ENCODE results near the gene IL34. TPM values are rescaled to one million over a fixed set of nuclear protein-coding genes. Genes with fewer than 3 reads are reported as not detected.
A peak's percentile ranks its signal among the peaks of the same experiment; 100 is the strongest.

Gene IL34
- total RNA-seq (2016; rRNA removed; fragmentation: Illumina TruSeq; extraction: Trizol) (1.2 and 1.4 TPM in 2 replicates), polyA plus RNA-seq (2011; rRNA removed) (1.3 and 1.6 TPM in 2 replicates), polyA minus RNA-seq (2011; rRNA and poly(A)+ RNA removed; ENCODE audit: low replicate concordance) (1.0 TPM in 1 of 2 replicates, not detected in the other), Bru-seq, nascent RNA (percentile 24 among the genes with signal in this experiment), BruChase-seq, experiment 1, labeled RNA remaining after a 6-hour chase (percentile 30 among the genes with signal in this experiment), BruChase-seq, experiment 2, labeled RNA remaining after a 2-hour chase (percentile 34 among the genes with signal in this experiment)
- total RNA-seq (2016; cell fraction: cytosol; rRNA removed; fragmentation: Illumina TruSeq; extraction: Trizol; ENCODE audit: low read depth) = 1.0 and 1.6 TPM in 2 replicates
- 1.2 and 1.3 TPM in 2 replicates for total RNA-seq (2016; cell fraction: insoluble cytoplasmic fraction; rRNA removed; fragmentation: Illumina TruSeq; extraction: Trizol)
- 1.8 and 2.4 TPM in 2 replicates for total RNA-seq (2016; cell fraction: membrane; rRNA removed; fragmentation: Illumina TruSeq; extraction: Trizol)
- total RNA-seq (2016; cell fraction: nucleus; rRNA removed; fragmentation: Illumina TruSeq; extraction: Trizol) = 0.31 and 0.40 TPM in 2 replicates
- 1.1 and 2.2 TPM in 2 replicates for polyA plus RNA-seq (2011; cell fraction: cytosol; rRNA removed)
- polyA plus RNA-seq (2011; cell fraction: nucleus; rRNA removed) = 0.83 and 1.9 TPM in 2 replicates
- polyA plus RNA-seq (2012) = 0.83 TPM in 2 replicates
- 1.3 and 2.1 TPM in 2 replicates for polyA plus RNA-seq (2016; cell fraction: cytosol; fragmentation: Illumina TruSeq; extraction: Trizol; ENCODE audit: low read depth)
- polyA plus RNA-seq (2016; cell fraction: insoluble cytoplasmic fraction; fragmentation: Illumina TruSeq; extraction: Trizol; ENCODE audit: low read depth) = 0.84 and 0.90 TPM in 2 replicates
- polyA plus RNA-seq (2016; cell fraction: membrane; fragmentation: Illumina TruSeq; extraction: Trizol; ENCODE audit: low read depth) = 1.2 and 1.6 TPM in 2 replicates
- polyA plus RNA-seq (2016; cell fraction: nucleus; fragmentation: Illumina TruSeq; extraction: Trizol; ENCODE audit: insufficient read depth, low read depth) = 0.96 and 1.1 TPM in 2 replicates
- polyA minus RNA-seq (2011; cell fraction: cytosol; rRNA and poly(A)+ RNA removed) = 0.35 TPM in 1 of 2 replicates, not detected in the other
- 0.50 and 1.5 TPM in 2 replicates for polyA minus RNA-seq (2011; cell fraction: nucleus; rRNA and poly(A)+ RNA removed)
- long read RNA-seq, experiment 1, partial matches to known transcripts = 6 of 6 reads
- long read RNA-seq, experiment 1, other reads (novel, unspliced or antisense) = 0 of 6 reads
- long read RNA-seq, experiment 2, partial matches to known transcripts = 5 of 5 reads
- long read RNA-seq, experiment 2, other reads (novel, unspliced or antisense) = 0 of 5 reads

DNA sequence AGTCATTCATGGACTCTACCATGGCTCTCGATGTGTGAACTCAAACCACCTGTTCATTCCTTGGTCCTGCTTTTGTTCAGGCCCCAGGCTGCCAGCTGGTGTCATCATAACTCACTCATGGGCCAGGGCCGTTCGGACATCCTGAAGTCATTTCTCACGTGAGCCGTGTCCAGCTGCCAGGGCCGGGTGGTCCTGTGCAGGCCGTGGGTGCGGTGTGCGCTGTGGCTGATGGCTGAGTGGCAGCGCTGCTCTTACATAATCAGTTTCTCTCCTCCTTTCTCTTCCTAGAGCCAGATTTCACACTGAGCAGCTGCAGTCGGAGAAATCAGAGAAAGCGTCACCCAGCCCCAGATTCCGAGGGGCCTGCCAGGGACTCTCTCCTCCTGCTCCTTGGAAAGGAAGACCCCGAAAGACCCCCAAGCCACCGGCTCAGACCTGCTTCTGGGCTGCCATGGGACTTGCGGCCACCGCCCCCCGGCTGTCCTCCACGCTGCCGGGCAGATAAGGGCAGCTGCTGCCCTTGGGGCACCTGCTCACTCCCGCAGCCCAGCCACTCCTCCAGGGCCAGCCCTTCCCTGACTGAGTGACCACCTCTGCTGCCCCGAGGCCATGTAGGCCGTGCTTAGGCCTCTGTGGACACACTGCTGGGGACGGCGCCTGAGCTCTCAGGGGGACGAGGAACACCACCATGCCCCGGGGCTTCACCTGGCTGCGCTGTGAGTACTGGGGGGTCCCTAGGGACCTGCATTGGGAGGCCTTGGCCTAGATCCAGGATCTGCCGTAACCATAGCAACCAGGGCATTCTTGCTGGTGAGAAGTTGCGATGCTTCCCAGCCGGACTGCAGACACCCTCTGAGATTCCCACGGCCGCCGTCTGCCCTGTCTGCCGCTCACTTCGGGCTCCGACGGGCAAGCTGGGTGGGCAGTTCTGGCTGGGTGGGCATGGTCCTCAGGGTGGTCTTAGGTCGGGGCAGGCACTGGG, at the start of gene IL34:
IL34 (plus strand) TSS at position 300 of the 982 bp plus-strand sequence; CDS start at position 689, 389 bp downstream.
- H3K27ac ChIP-seq (ENCODE audit: extremely low read length, insufficient read depth, low read length) = no peak within 1 kb of the TSS
- POLR2A ChIA-PET = no interaction called here
- in situ Hi-C loops (cut with HindIII; ENCODE audit: extremely low pct_ligation_motif_present, low pct_unique_long_range_greater_than_20kb) = no loop called here
- no peaks in the 10 kb centered on the region for H4K20me1 ChIP-seq (ENCODE audit: insufficient read depth, low read length)
- peak within 1 kb of the TSS in 1 of 3 experiments; percentile 52; a peak in 1 of 6 replicates for H3K4me3 ChIP-seq (replicated peaks in 1 of 3; ENCODE audit: insufficient read depth in 1 of 3, low read depth in 2 of 3, low read length in 3 of 3)
- TF ChIP-seq, protein P1, sequence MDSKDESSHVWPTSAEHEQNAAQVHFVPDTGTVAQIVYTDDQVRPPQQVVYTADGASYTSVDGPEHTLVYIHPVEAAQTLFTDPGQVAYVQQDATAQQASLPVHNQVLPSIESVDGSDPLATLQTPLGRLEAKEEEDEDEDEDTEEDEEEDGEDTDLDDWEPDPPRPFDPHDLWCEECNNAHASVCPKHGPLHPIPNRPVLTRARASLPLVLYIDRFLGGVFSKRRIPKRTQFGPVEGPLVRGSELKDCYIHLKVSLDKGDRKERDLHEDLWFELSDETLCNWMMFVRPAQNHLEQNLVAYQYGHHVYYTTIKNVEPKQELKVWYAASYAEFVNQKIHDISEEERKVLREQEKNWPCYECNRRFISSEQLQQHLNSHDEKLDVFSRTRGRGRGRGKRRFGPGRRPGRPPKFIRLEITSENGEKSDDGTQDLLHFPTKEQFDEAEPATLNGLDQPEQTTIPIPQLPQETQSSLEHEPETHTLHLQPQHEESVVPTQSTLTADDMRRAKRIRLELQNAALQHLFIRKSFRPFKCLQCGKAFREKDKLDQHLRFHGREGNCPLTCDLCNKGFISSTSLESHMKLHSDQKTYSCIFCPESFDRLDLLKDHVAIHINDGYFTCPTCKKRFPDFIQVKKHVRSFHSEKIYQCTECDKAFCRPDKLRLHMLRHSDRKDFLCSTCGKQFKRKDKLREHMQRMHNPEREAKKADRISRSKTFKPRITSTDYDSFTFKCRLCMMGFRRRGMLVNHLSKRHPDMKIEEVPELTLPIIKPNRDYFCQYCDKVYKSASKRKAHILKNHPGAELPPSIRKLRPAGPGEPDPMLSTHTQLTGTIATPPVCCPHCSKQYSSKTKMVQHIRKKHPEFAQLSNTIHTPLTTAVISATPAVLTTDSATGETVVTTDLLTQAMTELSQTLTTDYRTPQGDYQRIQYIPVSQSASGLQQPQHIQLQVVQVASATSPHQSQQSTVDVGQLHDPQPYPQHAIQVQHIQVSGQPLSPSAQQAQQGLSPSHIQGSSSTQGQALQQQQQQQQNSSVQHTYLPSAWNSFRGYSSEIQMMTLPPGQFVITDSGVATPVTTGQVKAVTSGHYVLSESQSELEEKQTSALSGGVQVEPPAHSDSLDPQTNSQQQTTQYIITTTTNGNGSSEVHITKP (CRISPR knock-in tag; IDR thresholded peaks at IDR 0.05; ENCODE audit: low read depth) = 0 out of 2 replicates have a peak, but pooled peaks have one; percentile 28
- TF ChIP-seq MTA1 (CRISPR knock-in tag; IDR thresholded peaks at IDR 0.05; ENCODE audit: borderline replicate concordance) = peak; percentile 20; the same call in 1 of the 2 replicates
- peak; percentile 16; the same call in 1 of the 2 replicates for TF ChIP-seq SALL1 (CRISPR knock-in tag; IDR thresholded peaks at IDR 0.05)
- TF ChIP-seq BHLHE40 (IDR thresholded peaks at IDR 0.05; ENCODE audit: low read length) = 0 out of 2 replicates have a peak, but pooled peaks have one; percentile 23
- TF ChIP-seq ZFY (CRISPR knock-in tag; IDR thresholded peaks at IDR 0.05) = peak; percentile 11; the same call in 1 of the 2 replicates
- TF ChIP-seq MEF2D (CRISPR knock-in tag; IDR thresholded peaks at IDR 0.05) = no peak
- 0 out of 2 replicates have a peak, but pooled peaks have one; percentile 22 for TF ChIP-seq FOSL2 (CRISPR knock-in tag; IDR thresholded peaks at IDR 0.05)
- peak; percentile 58; the same call in 1 of the 2 replicates for TF ChIP-seq RFX1 (IDR thresholded peaks at IDR 0.05)
- no peak for TF ChIP-seq ZNF577 (CRISPR knock-in tag; IDR thresholded peaks at IDR 0.05; ENCODE audit: borderline replicate concordance, low read depth)
- TF ChIP-seq ZNF296 (CRISPR knock-in tag; conservative IDR thresholded peaks at IDR 0.05) = no peak
- TF ChIP-seq CEBPB (IDR thresholded peaks at IDR 0.05; ENCODE audit: borderline replicate concordance, low read depth, low read length) = 0 out of 2 replicates have a peak, but pooled peaks have one; percentile 3
- TF ChIP-seq ETV5 (CRISPR knock-in tag; IDR thresholded peaks at IDR 0.05; ENCODE audit: borderline replicate concordance) = peak; percentile 8; the same call in 1 of the 2 replicates
- H3K9me3 ChIP-seq (ENCODE audit: low read length) = no peaks in the 10 kb centered on the region
- no peak within 1 kb of the TSS for H3K9ac ChIP-seq (ENCODE audit: insufficient read depth, low read depth, low read length)
- CTCF ChIA-PET (ENCODE audit: low intra/inter-chr PET ratio, low total read pairs) = no interaction called here
- intact Hi-C loops (cut with micrococcal nuclease; ENCODE audit: unreplicated experiment) = loop anchor here (5.0 kb wide), 1 partner anchor 69 kb away; no protein-coding TSS in a partner anchor
- H2AFZ ChIP-seq (ENCODE audit: low read length) = no peak within 1 kb of the TSS
- H3K79me2 ChIP-seq (ENCODE audit: insufficient read depth, low read length) = no peaks in the 10 kb centered on the region
- FAIRE-seq (no peak), ATAC-seq (peak; percentile 40), DNase-seq (ENCODE audit: low spot score) (no peak)
- WGBS (ENCODE audit: low lambda C conversion rate) = 41% methylated on average over 30 of the region's 39 CpGs
- H3K27me3 ChIP-seq (ENCODE audit: control insufficient read depth in 1 of 2, insufficient read depth in 2 of 2, low read length in 2 of 2) = peaks cover 10 to 58% of the 10 kb centered on the region in 2 experiments; a peak in 4 of 5 replicates
- H3K4me1 ChIP-seq (ENCODE audit: insufficient read depth, low read length) = peaks cover 6% of the 10 kb centered on the region; the same call in 1 of the 2 replicates
- H3K36me3 ChIP-seq (replicated peaks in 1 of 2; ENCODE audit: control insufficient read depth in 1 of 2, insufficient read depth in 2 of 2, low read length in 2 of 2) = no peaks in the 10 kb centered on the region
- no TSS peak for BruUV-seq (replicated peaks)
- peak within 1 kb of the TSS; percentile 44; the same call in 1 of the 2 replicates for H3K4me2 ChIP-seq (ENCODE audit: low read depth, low read length)
